ENCODE data around the gene RSPO4.

The RSPO4 gene

GRCh38 chr20:951384-952169 is 50.5 kb downstream of the RSPO4 start:
- Histone ChIP-seq H3K4me1 (ENCODE audit: control insufficient read depth, insufficient read depth, low read depth, low read length) (peaks cover 2% of the 10 kb centered on the region), H2AK5ac (ENCODE audit: low read length, severe bottlenecking) (no peak overlapping the region), H3K9me3 (ENCODE audit: control insufficient read depth, low read length) (no peaks in the 10 kb centered on the region), H2BK5ac (ENCODE audit: low read depth, low read length, poor library complexity, severe bottlenecking) (no peak overlapping the region), H4K91ac (ENCODE audit: low read length) (no peak overlapping the region), H3K9ac (ENCODE audit: low read length) (no peak overlapping the region), H3K36me3 (ENCODE audit: control insufficient read depth in 1 of 2, insufficient read depth in 2 of 2, low read depth in 1 of 2, low read length in 2 of 2) (no peaks in the 10 kb centered on the region), H3K27me3 (ENCODE audit: control insufficient read depth in 1 of 2, insufficient read depth in 1 of 2, low read length in 2 of 2) (peaks cover 7 to 52% of the 10 kb centered on the region in 2 experiments), H2AFZ (ENCODE audit: low read depth, low read length) (no peak overlapping the region), H2BK120ac (ENCODE audit: low read depth, low read length) (no peak overlapping the region), H2BK12ac (ENCODE audit: low read length in 2 of 2) (no peak overlapping the region), H3K4me3 (ENCODE audit: insufficient read depth in 1 of 2, low read depth in 1 of 2, low read length in 2 of 2) (no peak overlapping the region), H3K4me2 (ENCODE audit: low read length, poor library complexity, severe bottlenecking) (no peak overlapping the region), H3K23ac (ENCODE audit: low read length in 2 of 2) (no peak overlapping the region), H3K79me1 (replicated peaks; ENCODE audit: low read length, poor library complexity, severe bottlenecking) (no peaks in the 10 kb centered on the region), H3K27ac (ENCODE audit: low read length, poor library complexity, severe bottlenecking) (no peak overlapping the region), H4K8ac (ENCODE audit: low read length) (no peak overlapping the region), H2BK15ac (ENCODE audit: low read depth, poor library complexity, severe bottlenecking) (no peak overlapping the region), H3K18ac (ENCODE audit: low read depth in 1 of 2, low read length in 2 of 2) (no peak overlapping the region), H3K4ac (ENCODE audit: low read depth in 1 of 2, low read length in 2 of 2) (no peak overlapping the region), H3K14ac (ENCODE audit: low read length in 2 of 2) (no peak overlapping the region)
- DNase-seq: no peak
- WGBS: 90% methylated on average over 17 of the region's 21 CpGs

- H4K8ac ChIP-seq (ENCODE audit: low read length): no peak overlapping the region
- peaks cover 0 to 54% of the 10 kb centered on the region in 2 experiments for H3K27me3 ChIP-seq (ENCODE audit: control insufficient read depth in 1 of 2, insufficient read depth in 1 of 2, low read length in 2 of 2)
- H2BK12ac ChIP-seq (ENCODE audit: low read length in 2 of 2): no peak overlapping the region
- H3K9me3 ChIP-seq (ENCODE audit: control insufficient read depth, low read length): no peaks in the 10 kb centered on the region
- no peak for DNase-seq
- H3K4me2 ChIP-seq (ENCODE audit: low read length, poor library complexity, severe bottlenecking): no peak overlapping the region
- H3K27ac ChIP-seq (ENCODE audit: low read length, poor library complexity, severe bottlenecking): no peak overlapping the region
- no peak overlapping the region for H3K18ac ChIP-seq (ENCODE audit: low read depth in 1 of 2, low read length in 2 of 2)
- no peak overlapping the region for H3K14ac ChIP-seq (ENCODE audit: low read length in 2 of 2)
- WGBS: 85% methylated on average over 6 of the region's 7 CpGs
- H3K36me3 ChIP-seq (ENCODE audit: control insufficient read depth in 1 of 2, insufficient read depth in 2 of 2, low read depth in 1 of 2, low read length in 2 of 2): no peaks in the 10 kb centered on the region
- H3K4me3 ChIP-seq (ENCODE audit: insufficient read depth in 1 of 2, low read depth in 1 of 2, low read length in 2 of 2): no peak overlapping the region
- no peaks in the 10 kb centered on the region for H3K79me1 ChIP-seq (replicated peaks; ENCODE audit: low read length, poor library complexity, severe bottlenecking)
- no peak overlapping the region for H3K9ac ChIP-seq (ENCODE audit: low read length)
- no peak overlapping the region for H2AK5ac ChIP-seq (ENCODE audit: low read length, severe bottlenecking)
- H3K4me1 ChIP-seq (ENCODE audit: control insufficient read depth, insufficient read depth, low read depth, low read length): no peaks in the 10 kb centered on the region
- no peak overlapping the region for H4K91ac ChIP-seq (ENCODE audit: low read length)
- no peak overlapping the region for H2BK120ac ChIP-seq (ENCODE audit: low read depth, low read length)
- H2BK5ac ChIP-seq (ENCODE audit: low read depth, low read length, poor library complexity, severe bottlenecking): no peak overlapping the region
- no peak overlapping the region for H3K4ac ChIP-seq (ENCODE audit: low read depth in 1 of 2, low read length in 2 of 2)
- no peak overlapping the region for H2AFZ ChIP-seq (ENCODE audit: low read depth, low read length)
- H2BK15ac ChIP-seq (ENCODE audit: low read depth, poor library complexity, severe bottlenecking): no peak overlapping the region
- no peak overlapping the region for H3K23ac ChIP-seq (ENCODE audit: low read length in 2 of 2)
These were observed 52.4 kb downstream of the RSPO4 start for GRCh38 chr20:949717-950116.

- Histone ChIP-seq H3K79me1 (replicated peaks; ENCODE audit: low read length, poor library complexity, severe bottlenecking) (no peaks in the 10 kb centered on the region), H2BK5ac (ENCODE audit: low read depth, low read length, poor library complexity, severe bottlenecking) (no peak overlapping the region), H3K14ac (ENCODE audit: low read length in 2 of 2) (no peak overlapping the region), H3K9me3 (ENCODE audit: control insufficient read depth, low read length) (no peaks in the 10 kb centered on the region), H3K27me3 (ENCODE audit: control insufficient read depth in 1 of 2, insufficient read depth in 1 of 2, low read length in 2 of 2) (peaks cover 0 to 56% of the 10 kb centered on the region in 2 experiments), H3K23ac (ENCODE audit: low read length in 2 of 2) (no peak overlapping the region), H3K4ac (ENCODE audit: low read depth in 1 of 2, low read length in 2 of 2) (no peak overlapping the region), H2BK15ac (ENCODE audit: low read depth, poor library complexity, severe bottlenecking) (no peak overlapping the region), H3K36me3 (ENCODE audit: control insufficient read depth in 1 of 2, insufficient read depth in 2 of 2, low read depth in 1 of 2, low read length in 2 of 2) (no peaks in the 10 kb centered on the region), H3K4me1 (ENCODE audit: control insufficient read depth, insufficient read depth, low read depth, low read length) (no peaks in the 10 kb centered on the region), H2BK12ac (ENCODE audit: low read length in 2 of 2) (no peak overlapping the region), H3K4me2 (ENCODE audit: low read length, poor library complexity, severe bottlenecking) (no peak overlapping the region), H3K18ac (ENCODE audit: low read depth in 1 of 2, low read length in 2 of 2) (no peak overlapping the region), H4K91ac (ENCODE audit: low read length) (no peak overlapping the region), H4K8ac (ENCODE audit: low read length) (peak overlapping the region; percentile 31), H3K9ac (ENCODE audit: low read length) (no peak overlapping the region), H2AFZ (ENCODE audit: low read depth, low read length) (no peak overlapping the region), H2BK120ac (ENCODE audit: low read depth, low read length) (no peak overlapping the region), H3K27ac (ENCODE audit: low read length, poor library complexity, severe bottlenecking) (no peak overlapping the region), H3K4me3 (ENCODE audit: insufficient read depth in 1 of 2, low read depth in 1 of 2, low read length in 2 of 2) (no peak overlapping the region), H2AK5ac (ENCODE audit: low read length, severe bottlenecking) (no peak overlapping the region)
- WGBS: 95% methylated on average over 7 of the region's 8 CpGs
- no peak for DNase-seq
These were observed 55.3 kb downstream of the RSPO4 start for GRCh38 chr20:946826-947225.

GRCh38 chr20:945841-946240 is 56.3 kb downstream of the RSPO4 start:
- H2BK5ac ChIP-seq (ENCODE audit: low read depth, low read length, poor library complexity, severe bottlenecking): no peak overlapping the region

More at GRCh38 chr20:945841-946240, 56.3 kb downstream of the RSPO4 start:
- H2AFZ ChIP-seq (ENCODE audit: low read depth, low read length): no peak overlapping the region
- no peaks in the 10 kb centered on the region for H3K36me3 ChIP-seq (ENCODE audit: control insufficient read depth in 1 of 2, insufficient read depth in 2 of 2, low read depth in 1 of 2, low read length in 2 of 2)
- no peak overlapping the region for H2BK120ac ChIP-seq (ENCODE audit: low read depth, low read length)
- no peak overlapping the region for H3K27ac ChIP-seq (ENCODE audit: low read length, poor library complexity, severe bottlenecking)
- no peak overlapping the region for H3K4me3 ChIP-seq (ENCODE audit: insufficient read depth in 1 of 2, low read depth in 1 of 2, low read length in 2 of 2)
- H3K14ac ChIP-seq (ENCODE audit: low read length in 2 of 2): no peak overlapping the region
- WGBS: 94% methylated on average over 13 of the region's 13 CpGs
- H2BK12ac ChIP-seq (ENCODE audit: low read length in 2 of 2): no peak overlapping the region
- H4K8ac ChIP-seq (ENCODE audit: low read length): no peak overlapping the region
- no peaks in the 10 kb centered on the region for H3K79me1 ChIP-seq (replicated peaks; ENCODE audit: low read length, poor library complexity, severe bottlenecking)
- H2BK15ac ChIP-seq (ENCODE audit: low read depth, poor library complexity, severe bottlenecking): no peak overlapping the region
- no peaks in the 10 kb centered on the region for H3K9me3 ChIP-seq (ENCODE audit: control insufficient read depth, low read length)
- no peak overlapping the region for H3K4ac ChIP-seq (ENCODE audit: low read depth in 1 of 2, low read length in 2 of 2)
- no peak overlapping the region for H3K23ac ChIP-seq (ENCODE audit: low read length in 2 of 2)
- H2AK5ac ChIP-seq (ENCODE audit: low read length, severe bottlenecking): no peak overlapping the region
- DNase-seq: no peak
- no peak overlapping the region for H3K4me2 ChIP-seq (ENCODE audit: low read length, poor library complexity, severe bottlenecking)
- H3K9ac ChIP-seq (ENCODE audit: low read length): no peak overlapping the region
- no peaks in the 10 kb centered on the region for H3K4me1 ChIP-seq (ENCODE audit: control insufficient read depth, insufficient read depth, low read depth, low read length)
- peaks cover 0 to 63% of the 10 kb centered on the region in 2 experiments for H3K27me3 ChIP-seq (ENCODE audit: control insufficient read depth in 1 of 2, insufficient read depth in 1 of 2, low read length in 2 of 2)
- no peak overlapping the region for H3K18ac ChIP-seq (ENCODE audit: low read depth in 1 of 2, low read length in 2 of 2)
- no peak overlapping the region for H4K91ac ChIP-seq (ENCODE audit: low read length)

Measured in mesenchymal stem cell (in vitro differentiated cells and primary cell).